GM10266 (cell line): Measurements from ENCODE around the gene FTO.
"Not testable (repeated sequence)": the region's sequence is repeated elsewhere in the genome, so short reads cannot be mapped to it uniquely, and the experiment has no call there.

Experiments
- DNase-seq: peaks from one replicate; pipeline ENCODE4 v3.0.0; 2012; ENCODE audit errors: extremely low spot score
- CTCF ChIP-seq: IDR thresholded peaks from 2 replicates; pipeline ENCODE4 v1.5.1; 2012; ENCODE audit warnings: mild to moderate bottlenecking, low read depth; ENCODE audit not compliant: control insufficient read depth, insufficient read depth; ENCODE audit errors: missing control alignments

The FTO gene

GRCh38 chr16:53886482-53887378 lies 182.8 kb downstream of the FTO start:
- TF ChIP-seq CTCF, result no peak

GRCh38 chr16:53888222-53888621 lies 184.3 kb downstream of the FTO start:
- no peak for DNase-seq
- TF ChIP-seq CTCF, result no peak

More at GRCh38 chr16:53886482-53887378, 182.8 kb downstream of the FTO start:
- no peak for DNase-seq

GRCh38 chr16:53890877-53891276 lies 186.9 kb downstream of the FTO start:
- DNase-seq, result not testable (repeated sequence)

GRCh38 chr16:53891409-53892139 lies 187.6 kb downstream of the FTO start:
- no peak for DNase-seq
- TF ChIP-seq CTCF, result no peak

- DNase-seq, result peak; percentile 21
- peak; percentile 75 for TF ChIP-seq CTCF
Measured at GRCh38 chr16:53892155-53892554, 188.2 kb downstream of the FTO start.

GRCh38 chr16:53893731-53894435 lies 189.9 kb downstream of the FTO start:
- no peak for TF ChIP-seq CTCF
- no peak for DNase-seq

- TF ChIP-seq CTCF, result no peak
- no peak for DNase-seq
Measured at GRCh38 chr16:53894686-53895085, 190.7 kb downstream of the FTO start.
